Measurements from ENCODE around the gene NACA2.

The NACA2 gene

DNA sequence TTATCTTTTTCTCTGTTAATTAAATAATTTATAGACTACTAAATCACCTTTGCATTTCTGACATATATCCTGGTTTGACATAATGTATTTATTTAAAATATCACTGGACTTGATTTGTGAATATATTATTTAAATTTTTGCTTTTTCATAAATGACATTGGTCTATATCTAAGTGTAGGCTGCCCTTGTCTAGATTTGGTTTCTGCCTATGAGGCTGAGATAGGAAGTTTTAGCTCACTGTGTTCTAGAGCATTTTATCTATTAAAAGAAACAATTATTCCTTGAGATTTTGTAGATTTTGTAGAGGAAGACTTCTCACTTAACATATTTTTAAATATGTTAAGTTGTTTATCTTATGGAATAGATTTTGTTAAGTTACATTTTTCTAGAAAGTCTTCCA, 43.9 kb downstream of the NACA2 start:
- no peak for DNase-seq (ENCODE audit: low read depth)

DNA sequence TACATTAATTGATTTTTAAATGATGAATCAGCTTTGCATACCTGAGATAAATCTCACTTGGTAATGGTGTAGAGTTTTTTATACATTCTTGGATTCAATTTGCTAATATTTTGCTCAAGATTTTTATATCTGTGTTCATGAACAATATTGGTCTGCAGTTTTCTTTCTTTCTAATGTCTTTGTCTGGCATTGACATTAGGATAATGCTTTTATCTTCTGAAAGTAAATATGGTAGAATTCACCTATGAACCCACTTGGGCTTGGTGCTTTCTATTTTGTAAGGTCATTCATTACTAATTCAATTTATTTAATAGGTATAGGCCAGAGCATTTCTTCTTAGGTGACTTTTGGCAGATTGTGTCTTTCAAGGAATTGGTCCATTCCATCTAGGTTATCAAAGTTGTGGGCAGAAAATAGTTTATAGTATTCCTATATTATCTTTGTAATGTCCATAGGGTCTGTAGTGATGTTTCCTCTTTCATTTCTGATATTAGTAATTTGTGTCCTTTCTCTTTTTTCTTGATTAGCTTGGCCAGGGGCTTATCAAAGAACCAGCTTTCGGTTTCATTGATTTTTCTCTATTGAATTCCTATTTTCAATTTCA, 45.6 kb downstream of the NACA2 start:
- DNase-seq (ENCODE audit: low read depth): no peak

DNA sequence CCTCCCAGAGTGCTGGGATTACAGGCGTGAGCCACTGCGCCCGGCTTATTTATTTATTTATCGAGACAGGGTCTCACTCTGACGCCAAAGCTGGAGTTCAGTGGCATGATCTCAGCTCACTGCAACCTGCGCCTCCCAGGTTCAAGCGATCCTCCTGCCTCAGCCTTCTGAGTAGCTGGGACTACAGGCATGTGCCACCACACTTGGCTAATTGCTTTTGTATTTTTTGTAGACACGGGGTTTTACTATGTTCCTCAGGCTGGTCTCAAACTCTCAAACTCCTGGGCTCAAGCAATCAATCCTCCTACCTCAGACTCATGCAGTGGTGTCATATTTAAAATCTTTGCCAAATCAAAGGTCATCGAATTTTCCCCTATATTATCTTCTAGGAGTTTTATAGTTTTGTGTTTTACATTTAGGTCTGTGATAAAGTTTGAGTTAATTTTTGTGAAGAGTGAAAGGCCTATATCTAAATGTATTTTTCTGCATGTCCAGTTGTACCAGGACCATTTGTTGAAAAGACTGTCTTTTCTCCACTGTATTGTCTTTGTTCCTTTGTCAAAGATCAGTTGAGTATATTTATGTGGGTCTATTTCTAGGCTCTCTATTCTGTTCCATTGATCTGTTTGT, 47.1 kb downstream of the NACA2 start:
- DNase-seq (ENCODE audit: low read depth): no peak

GRCh38 chr17:61542027-61542426, 49.0 kb downstream of the NACA2 start:
- no peak for DNase-seq (ENCODE audit: low read depth)

DNA sequence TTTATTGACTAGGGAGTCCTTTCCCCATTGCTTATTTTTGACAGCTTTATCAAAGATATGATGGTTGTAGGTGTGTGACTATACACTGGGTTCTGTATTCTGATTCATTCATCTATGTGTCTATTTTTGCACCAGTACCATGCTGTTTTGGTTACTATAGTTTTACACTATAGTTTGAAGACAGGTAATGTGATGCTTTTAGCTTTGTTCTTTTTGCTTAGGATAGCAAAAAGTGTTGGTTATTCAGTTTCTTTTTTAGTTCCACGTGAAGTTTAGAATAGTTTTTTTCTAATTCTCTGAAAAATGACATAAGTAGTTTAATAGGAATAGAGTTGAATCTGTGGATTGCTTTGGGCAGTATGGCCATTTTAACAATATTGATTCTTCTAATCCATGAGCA, 50.1 kb downstream of the NACA2 start:
- DNase-seq (ENCODE audit: low read depth): no peak

Data from fibroblast of the conjunctiva (primary cell).